ENCODE results near the gene CERK.
"Not testable (repeated sequence)": the region's sequence is repeated elsewhere in the genome, so short reads cannot be mapped to it uniquely, and the experiment has no call there.

Gene CERK

DNA sequence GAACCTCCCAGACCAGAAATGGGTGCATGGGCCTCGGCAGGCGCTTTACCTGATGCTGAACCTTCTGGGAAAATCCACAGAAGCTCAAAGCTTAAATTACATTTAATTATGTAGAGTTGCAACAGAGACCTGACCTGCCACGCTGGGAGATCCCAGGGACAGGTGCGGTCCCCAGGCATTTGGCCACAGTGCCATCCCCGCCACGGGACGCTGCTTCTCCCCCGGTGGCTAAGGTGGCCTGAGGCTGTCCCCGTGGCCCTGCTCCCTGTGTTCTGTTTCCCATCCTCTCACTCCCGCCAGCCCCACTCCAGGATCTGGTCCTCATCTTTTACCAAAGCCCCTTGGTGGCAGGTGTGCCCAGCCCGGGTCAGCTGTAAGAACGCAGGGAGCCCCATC, 78.3 kb downstream of the CERK start:
- no peak for DNase-seq

DNA sequence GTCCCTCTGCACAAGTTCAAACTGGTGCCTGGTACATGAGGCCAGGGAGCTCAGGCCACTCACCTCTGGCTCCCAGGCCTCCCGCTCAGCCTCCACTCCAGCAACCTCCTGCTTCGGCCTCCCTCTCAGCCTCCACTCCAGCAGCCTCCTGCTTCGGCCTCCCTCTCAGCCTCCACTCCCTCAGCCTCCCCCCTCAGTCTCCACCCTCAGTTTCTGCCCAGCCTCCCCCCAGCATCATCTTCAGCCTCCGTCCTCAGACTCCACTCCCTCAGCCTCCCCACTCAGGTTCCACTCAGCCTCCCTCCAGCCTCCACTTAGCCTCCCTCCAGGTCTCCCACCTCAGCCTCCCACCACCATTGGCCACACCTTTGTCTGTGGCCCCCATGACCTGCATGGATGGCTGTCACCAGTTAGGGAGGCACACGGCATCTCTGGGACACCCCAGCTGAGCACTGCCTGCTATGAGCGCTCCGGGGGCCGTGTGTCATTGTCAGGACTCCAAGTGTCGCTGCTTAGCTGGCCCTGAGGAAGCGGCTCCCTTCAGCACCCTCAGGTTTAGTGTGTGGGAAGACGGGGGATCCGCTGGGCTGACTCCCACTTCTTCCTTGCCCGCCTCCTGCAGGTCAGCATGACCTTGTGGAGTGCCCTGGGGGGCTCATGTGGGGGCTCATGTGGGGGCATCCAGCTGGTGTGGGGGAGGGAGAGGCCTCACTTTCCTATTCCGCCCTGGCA, 78.8 kb downstream of the CERK start:
- DNase-seq: no peak

DNA sequence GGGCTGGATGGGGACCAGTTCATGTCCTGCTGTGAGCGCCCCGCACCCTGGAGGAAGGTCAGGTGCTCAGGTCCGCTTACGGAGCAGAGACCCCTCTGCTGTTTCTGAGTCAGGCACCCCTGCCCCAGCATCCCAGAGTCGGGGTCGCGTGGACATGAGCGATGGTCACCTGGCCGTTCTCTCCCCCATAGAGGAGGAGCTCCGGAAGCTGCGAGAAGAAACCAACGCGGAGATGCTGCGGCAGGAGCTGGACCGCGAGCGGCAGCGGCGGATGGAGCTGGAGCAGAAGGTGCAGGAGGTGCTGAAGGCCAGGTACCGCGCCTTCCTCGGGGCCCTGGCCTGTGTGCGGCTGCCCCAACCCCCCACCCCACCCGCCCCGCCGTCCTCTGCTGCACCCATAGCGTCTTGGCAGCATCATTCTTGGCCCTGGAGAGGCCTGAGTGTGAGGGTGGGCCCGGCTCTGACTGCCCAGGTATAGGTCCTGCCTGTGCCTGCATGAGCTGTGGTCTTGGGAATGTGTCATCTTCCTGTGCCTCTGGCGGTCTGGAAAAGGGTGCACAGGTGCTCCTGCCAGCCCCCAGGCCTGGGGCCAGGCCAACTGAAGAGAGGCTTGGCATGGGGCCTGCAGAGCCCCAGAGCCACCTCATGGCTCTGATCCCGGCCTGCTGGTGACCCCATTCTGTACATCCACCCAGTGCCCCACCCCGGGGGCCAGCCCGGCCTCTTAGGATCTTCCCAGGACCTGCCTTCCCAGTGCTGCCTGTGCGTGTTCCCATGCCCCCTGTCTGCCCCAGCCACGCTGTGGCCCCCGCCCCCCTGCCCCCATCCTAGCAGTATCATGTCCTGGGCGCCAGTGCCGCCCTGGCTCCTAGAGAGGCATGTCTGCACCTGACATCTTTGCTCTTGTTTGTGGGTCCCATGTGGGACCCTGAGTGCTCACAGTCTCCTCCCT, 79.8 kb downstream of the CERK start:
- DNase-seq: no peak

DNA sequence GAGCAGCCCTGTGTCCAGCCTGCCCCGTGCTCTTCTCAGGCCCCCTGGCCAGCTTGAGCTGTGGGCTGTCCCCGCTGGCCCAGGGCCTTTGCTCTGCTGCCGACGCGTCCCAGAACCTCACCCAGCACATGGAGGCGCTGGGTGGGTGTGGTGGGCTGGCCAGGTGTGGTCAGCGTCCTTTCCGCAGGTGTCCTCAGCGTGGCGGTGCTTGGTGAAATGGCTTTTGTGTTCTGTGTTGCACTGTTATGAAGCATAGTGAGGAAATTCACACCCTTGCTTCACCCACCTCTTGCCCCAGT, 80.4 kb downstream of the CERK start:
- DNase-seq: no peak

DNA sequence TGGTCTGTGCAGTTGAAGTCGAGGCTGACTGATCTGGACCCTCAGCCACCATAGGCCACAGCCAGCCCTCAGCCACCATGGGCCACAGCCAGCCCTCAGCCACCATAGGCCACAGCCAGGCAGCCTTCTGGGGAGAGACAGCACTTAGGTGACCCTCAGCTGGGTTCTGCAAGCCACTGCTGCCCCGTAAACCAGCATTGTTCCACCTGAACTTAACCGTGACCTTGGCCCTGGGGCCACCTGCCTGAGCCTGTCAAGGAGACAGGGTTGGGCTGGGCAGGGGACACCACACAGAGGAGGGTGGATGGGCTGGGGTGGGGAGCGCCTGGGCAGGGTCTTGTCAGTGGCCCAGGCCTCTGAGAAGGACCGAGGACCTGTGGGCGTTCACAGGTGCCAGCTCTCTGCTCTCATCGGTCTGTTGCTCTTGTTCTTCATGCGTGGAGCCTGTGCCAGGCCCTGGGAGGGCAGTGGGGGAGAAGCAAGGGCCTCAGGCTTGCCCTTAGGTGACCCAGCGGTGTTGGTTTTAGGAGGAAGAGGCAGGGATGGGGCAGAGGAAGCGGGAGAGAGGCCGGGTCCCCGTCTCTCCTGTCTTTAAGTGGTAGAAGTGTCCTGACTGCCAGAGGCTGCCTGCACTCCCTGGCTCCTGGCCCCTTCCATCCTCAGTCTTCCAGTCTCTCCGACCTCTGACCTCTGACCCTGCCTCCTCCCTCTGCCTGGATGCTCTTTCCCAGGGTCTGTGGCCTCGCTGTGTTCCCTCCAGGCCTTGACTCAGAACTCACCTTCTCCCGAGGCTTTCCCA, 81.0 kb downstream of the CERK start:
- no peak for DNase-seq

DNA sequence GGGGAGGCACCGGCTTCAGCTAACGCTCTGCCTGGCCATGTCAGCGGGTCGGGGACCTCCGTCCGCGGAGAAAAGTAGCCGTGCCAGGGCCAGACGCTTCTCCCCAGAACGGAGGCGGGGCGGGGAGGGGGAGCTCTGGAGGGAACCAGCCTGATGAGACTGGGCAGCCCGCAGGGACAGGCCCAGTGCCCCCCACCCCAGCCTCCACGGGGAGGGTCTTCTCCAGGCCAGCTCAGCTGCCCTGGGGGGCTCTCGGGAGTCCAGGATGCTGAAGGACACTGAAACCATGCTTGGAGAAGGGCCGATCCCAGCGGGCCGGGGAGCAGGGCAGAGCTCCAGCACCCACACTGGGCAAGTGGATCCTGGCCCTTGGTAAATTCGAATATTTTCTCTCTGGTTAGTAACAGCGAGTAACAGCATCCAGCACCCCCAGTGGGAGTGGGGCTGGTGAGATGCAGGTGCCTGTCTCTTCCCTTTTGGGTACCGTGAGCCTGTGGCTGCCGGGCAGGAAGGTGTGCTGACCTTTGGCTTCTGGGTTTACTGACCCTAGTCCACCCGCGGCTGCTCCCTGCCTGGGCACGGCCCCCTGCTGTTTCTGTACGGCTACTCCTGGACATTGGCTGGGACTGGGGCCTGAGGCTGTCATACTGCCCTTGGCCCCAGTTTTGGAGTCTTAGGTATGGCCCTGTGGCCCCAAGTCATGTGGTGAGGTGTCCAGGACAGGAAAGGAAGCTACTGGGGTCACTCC, 82.0 kb downstream of the CERK start:
- DNase-seq: no peak

DNA sequence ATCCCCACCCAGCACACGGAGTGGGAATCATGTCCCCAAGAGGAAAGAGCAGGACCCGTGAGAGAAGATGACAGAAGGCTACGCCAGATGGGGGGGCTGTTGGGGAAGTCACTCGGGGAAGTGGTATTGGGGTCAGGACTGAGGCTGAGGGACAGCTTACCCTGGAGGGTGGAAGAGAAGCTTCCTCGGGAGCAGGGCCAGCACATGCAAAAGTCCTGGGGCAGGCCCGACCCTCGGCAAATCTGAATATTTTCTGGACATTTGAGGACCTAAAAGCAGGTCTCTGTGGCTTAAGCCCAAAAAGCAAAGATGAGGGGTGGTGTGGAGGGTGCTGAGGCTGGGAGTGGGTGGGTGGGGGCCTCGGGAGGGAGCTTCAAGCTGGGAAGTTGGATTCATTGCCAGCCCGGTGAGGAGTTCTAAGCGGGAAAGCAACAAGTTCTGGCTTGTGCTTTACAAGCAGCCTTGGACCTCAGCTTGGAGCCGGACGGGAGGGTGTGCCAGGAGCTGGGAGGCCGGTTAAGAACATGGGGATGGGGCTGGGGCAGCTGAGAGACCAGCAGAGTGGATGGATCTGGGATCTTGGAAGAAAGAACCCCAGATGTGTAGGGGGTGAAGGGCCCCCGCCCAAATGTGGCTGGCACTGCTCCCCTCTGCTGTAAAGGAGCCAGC, 83.0 kb downstream of the CERK start:
- DNase-seq: no peak

DNA sequence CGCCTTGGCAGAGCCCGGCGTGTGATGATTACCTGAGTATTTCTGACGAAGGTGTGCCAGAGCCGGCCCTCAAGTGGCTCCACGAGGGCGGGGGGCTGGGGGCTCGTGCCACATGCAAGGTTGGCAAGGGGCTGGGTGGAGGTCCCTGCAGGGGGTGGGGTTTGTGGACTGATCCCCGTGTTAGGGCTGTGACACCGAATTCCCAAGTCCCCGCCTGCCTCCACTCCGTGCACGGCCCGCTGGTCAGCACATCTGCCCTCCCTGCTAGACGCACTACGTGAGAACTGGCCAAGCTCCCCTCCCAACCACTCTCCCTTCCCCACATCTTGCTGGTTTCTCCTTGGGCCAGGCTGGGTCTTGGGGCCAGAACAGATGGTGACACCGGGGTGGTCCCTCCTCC, 83.6 kb downstream of the CERK start:
- DNase-seq: no peak

DNA sequence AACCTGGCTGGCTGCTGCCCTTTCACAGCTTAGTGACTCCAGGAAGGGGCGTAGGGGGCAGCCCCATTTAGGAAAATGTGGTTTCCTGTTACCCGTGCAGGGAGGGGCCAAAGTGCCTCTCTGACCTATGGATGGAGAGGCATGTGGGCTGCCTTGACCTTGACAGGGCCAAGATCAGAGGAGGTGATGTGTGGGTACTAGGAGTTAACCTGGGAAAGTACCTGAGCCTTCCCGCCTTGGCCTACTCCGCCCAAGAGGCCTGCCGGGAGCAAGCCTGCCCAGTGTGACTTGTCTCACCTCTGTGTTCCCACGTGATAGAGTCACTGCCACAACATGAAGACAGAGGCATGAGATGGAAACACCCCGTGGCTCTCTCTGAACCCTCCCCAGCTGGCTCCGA, 84.5 kb downstream of the CERK start:
- DNase-seq: peak in 1 of 2 experiments; percentile 36

DNA sequence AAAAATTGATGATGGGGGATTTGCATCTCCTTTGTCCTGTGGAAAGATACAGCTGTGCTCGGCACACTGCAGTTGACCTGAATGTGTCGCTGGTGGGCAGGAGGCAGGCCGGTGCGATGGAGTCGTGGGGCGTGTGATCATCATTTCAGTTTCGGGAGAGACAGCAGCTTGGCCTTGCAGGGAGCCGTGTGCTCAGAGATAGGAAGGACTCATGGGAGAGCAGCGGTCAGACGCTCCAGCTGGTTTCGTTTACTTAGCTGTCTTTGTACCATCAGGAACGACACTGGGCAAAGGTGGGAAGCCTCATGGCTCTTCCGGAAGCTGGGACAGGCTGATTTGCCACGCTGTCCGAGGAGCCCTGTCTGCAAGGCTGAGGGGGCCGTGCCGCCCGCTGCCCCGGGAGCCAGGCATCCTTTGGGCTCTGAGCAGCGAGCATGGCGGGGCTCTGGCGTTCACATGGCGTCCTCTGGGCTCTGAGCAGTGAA, 85.2 kb downstream of the CERK start:
- no peak for DNase-seq

DNA sequence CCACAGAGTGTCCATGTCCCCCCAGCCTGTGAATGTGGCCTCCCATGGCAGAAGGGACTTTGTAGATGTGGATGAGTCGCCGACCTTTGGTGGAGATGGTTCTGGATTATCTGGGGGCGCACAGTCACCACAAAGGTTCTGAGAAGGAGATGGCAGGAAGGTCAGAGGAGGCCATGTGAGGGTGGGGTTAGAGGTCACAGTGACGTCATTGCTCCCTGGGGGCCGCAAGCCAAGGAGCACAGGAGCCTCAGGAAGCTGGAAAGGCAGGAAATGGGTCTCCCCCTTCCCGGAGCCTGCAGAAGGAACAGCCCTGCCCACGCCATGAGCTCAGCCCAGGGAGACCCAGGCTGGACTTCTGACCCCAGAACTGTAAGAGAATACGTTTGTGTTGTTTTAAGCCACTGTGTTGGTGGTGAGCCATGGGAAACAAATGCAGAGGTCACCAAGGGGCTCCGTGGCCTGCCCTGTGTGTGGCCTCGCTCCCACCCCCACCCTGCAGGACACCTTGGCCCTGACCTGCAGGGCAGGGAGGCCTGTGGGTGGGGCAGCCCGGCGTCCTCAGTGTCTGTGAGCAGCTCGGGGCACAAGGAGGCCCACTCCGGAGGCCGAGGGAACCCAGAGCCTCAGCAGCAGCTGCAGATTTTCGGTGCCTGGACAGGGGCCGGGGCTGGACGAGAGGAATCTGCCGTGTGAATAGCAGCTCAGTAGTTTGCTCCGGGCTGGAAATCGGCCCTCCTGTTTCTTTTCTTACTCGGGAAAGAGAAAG, 85.8 kb downstream of the CERK start:
- no peak for DNase-seq

DNA sequence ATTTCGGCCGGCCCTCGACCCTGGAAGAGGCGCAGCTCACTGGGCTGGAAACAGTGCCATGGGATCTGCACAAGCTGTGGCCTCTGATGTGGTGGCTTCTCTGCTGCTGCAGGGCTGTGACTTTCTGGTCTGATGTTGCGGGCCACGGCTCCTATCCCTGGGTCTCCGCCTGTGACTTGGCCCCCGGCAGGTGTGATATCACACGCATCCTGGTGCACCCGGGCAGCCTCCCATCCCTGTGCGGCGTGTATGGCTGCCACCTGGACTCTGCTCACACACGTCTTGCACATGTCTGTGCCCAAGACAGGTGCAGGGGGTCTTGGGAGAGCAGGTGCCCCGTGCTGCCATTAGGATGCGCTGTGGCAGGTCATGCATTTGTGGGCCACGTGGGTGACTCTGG, 86.7 kb downstream of the CERK start:
- DNase-seq: no peak

DNA sequence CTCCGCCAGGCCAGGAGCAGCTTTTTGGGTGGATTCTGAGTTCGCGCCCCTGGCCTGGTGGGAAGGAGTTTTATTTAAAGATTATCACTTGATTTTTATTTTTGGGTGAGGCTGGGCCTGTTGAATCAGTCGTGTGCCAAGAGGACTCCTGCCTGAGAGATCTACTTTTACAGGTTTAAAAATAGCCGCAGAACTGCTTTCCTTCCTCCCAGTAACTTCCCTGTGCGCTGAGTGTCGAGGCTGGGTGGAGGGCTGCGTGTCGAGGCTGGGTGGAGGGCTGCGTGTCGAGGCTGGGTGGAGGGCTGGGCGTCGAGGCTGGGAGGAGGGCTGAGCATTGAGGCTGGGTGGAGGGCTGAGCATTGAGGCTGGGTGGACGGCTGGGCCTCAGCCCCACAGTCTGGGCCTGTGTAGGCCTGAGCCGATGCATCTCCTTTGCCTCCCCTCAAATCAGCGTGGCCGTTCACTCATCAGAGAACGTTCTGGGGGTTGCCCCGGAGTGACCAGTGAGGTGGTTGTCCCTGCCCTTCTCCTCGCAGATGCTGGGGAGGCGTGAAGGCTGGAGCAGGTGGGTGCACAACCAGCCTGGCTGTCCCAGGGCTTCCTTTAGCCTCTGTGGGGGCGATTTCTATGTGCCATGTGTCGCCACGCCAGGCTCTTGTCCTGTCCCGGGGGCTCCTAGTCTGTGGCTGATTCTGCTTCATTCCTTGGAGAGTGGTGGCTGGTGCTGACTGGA, 87.8 kb downstream of the CERK start:
- no peak for DNase-seq

DNA sequence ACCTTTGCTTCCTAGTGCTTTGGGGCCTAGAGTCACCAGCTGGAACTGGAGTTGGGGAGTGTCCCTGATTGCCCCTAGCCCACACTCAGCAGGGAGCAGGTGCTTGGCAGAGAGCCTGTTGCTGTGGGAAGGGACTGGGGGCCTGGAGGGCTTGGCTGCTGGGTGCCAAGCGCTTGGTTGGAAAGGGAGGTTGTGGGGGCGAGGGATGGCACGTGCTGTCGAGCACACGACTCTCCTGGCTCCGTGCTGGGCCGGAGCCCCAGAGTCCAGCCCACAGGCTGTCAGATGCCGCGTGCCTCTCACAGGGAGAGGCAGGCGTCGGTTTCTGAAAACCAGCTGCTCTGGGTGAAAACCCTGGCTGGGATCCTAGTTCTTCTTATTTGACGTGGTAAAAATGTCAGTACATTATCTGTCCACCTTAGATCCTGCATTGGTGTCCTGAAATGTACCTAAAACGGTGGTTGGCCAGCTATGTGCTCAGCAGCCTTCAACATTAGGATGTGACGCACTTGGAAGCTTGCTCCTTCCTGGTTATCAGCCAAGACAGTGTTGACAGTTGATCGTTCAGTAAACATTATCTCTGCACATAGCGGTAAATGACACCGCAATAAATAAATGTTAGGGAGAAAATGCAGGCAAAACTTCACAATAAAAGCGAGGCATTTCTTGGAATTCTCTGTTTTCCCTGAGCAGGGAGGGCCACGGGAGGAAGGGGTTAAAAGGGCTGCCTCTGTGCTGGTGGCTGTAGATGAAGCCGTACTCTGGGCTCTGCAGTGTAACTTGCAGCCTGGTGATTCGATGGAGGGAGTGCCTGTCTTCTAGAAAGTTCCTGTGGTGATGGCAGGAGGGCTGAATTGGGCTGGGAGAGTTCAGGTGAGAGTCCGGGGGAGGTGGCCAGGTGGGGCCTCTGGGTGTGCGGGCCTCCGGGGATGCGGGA, 88.6 kb downstream of the CERK start:
- DNase-seq: no peak

DNA sequence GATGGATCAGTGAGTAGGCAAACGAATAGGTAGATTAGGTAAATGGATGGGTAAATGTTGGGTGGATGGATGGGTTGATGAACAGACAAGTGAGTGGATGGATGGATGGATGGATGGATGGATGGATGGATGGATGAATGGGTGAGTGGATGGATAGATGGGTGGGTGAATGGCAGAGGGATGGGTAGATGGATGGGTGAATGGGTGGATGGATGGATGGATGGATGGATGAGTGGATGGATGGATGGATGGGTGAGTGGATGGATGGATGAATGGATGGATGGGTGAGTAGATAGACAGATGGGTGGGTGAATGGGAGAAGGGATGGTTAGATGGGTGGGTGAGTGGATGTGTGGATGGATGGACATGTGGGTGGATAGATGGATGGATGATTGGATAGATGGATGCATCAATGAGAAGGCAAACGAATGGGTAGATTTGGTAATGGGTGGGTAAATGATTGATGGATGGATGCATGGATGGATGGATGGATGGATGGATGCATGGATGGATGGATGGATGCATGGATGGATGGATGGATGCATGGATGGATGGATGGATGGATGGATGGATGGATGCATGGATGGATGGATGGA, 89.7 kb downstream of the CERK start:
- DNase-seq: not testable (repeated sequence)

DNA sequence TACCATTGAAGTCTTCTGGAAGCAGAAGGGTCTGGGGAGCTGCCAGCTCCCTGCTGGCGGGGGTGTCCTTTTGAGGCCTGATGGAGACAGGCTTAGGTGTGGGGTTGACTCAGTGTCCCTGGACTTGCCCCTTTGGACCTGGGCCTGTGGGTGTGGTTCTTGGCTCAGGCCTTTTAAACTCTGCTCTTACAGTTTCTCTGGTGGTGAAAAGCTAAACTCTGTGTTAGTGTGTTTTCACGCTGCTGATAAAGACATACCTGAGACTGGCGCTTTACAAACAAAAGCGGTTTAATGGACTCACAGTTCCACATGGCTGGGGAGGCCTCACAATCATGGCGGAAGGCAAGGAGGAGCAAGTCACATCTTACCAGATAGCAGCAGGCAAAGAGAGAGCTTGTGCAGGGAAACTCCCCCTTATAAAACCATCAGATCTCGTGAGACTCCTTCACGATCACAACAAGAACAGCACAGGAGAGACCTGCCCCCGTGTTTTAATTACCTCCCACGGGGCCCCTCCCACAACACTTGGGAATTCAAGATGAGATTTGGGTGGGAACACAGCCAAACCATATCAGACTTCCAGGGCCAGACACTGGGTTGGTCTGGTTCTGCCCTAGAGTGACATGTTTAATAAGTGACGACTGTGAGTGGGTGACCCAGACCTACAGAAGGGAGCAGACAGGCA, 91.4 kb downstream of the CERK start:
- DNase-seq: no peak

DNA sequence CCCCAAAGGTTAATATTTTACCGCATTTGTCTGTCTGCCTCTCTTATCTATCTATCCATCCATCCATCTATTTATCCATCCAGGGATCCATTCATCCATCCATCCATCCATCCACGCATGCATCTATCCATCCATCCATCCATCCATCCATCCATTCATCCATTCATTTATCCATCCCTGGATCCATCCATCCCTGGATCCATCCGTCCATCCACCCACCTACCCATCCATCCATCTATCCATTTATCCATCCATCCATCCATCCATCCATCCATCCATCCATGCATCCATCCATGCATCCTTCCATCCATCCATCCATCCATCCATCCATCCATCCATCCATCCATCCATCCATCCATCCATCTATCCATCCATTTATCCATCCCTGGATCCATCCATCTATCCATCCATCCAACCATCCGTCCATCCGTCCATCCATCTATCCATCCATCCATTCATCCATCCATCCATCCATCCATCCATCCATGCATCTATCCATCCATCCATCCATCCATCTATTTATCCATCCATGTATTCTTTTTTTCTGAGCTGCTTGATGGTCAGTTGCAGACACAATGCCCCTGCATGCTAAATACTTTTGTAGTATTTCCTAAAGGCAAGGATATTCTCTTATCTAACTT, 95.1 kb downstream of the CERK start:
- not testable (repeated sequence) for DNase-seq

DNA sequence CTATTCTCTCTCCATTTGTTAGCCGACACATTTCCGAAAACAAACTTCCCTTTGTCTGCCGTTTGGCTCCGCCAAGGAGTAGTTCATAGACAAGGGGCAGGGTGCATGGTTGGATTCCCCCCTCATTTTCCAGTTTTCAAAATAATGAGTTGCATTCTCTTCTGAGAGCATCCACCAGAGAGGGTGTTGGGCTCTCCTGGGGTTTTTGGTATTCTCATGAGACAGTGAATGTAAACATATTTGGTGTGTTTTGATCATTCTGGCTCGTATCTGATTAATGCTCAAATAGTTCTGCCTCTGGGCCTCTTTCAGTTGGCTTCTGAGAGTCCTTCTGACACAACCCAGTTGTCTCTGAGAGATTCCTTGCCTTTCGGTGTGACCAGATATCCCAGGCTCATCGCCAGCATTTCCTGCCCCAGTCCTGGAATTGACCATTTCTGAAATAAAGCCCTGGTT, 96.2 kb downstream of the CERK start:
- DNase-seq: no peak

Measured in stimulated activated CD4-positive, alpha-beta T cell treated with anti-CD3 and anti-CD28 coated beads, Interleukin-4, amount 100 ng/mL, for 4 hours (primary cell).